Esophagus muscularis mucosa (tissue), 4 donors: ENCODE data around the gene NSMCE1. TPM values are rescaled to one million over a fixed set of nuclear protein-coding genes. Genes with fewer than 3 reads are reported as not detected.

Experiments
- DNase-seq: peaks from one replicate; pipeline ENCODE4 v3.0.0-alpha.2; 2017; ENCODE audit errors: extremely low spot score
- H3K27ac ChIP-seq, 4 donors: fragments of 200-600 bp; sonication (generic); replicated peaks in 1 of 4; 1 replicate in 3 of 4; 2 replicates in 1 of 4; pipeline ENCODE4 v1.5.1; 2016 to 2019; ENCODE audit warnings: mild to moderate bottlenecking in 1 of 4
- H3K27me3 ChIP-seq, 4 donors: fragments of 200-600 bp; sonication (generic); one replicate each; pipeline versions ENCODE4 v1.5.1 to v1.6.0; 2016 to 2019
- H3K36me3 ChIP-seq, 4 donors: fragments of 200-600 bp; sonication (generic); one replicate each; pipeline ENCODE4 v1.5.1; 2016 to 2019
- H3K4me1 ChIP-seq, 4 donors: fragments of 200-600 bp; sonication (generic); one replicate each; pipeline ENCODE4 v1.5.1; 2016 to 2019
- H3K4me3 ChIP-seq, 4 donors: fragments of 200-600 bp; sonication (generic); 1 replicate in 2 of 4; 2 replicates in 2 of 4; pipeline ENCODE4 v1.5.1; 2016 to 2019; ENCODE audit warnings: mild to moderate bottlenecking in 4 of 4, moderate library complexity in 1 of 4
- H3K9me3 ChIP-seq, 4 donors: fragments of 200-600 bp; sonication (generic); 1 replicate in 3 of 4; 2 replicates in 1 of 4; pipeline ENCODE4 v1.5.1; 2016 to 2019
- EP300 ChIP-seq: sonication (generic); formaldehyde crosslinking; IDR thresholded peaks from one replicate; pipeline ENCODE4 v1.6.1; 2017; ENCODE audit warnings: antibody characterized with exemption
- POLR2A ChIP-seq: fragments of 450-650 bp; IDR thresholded peaks from one replicate; pipeline ENCODE4 v1.6.1; 2017; ENCODE audit warnings: antibody characterized with exemption, moderate library complexity, mild to moderate bottlenecking, low read depth
- POLR2AphosphoS5 ChIP-seq, 2 donors: sonication (generic); formaldehyde crosslinking; IDR thresholded peaks; one replicate each; pipeline ENCODE4 v1.6.1; 2017; ENCODE audit warnings: antibody characterized with exemption in 2 of 2
- WGBS: methylation state at CpG from one replicate; pipeline ENCODE4 v1.1.5; 2018; 5-methylcytosine and 5-hydroxymethylcytosine counted together
- intact Hi-C: fragments of 100-400 bp; cut with DNase I; formaldehyde crosslinking; loops from one replicate; pipeline ENCODE4 v1.15.1; 2023
- total RNA-seq, 4 donors: library from RNA; depleted of rRNA; stranded (reverse); fragments of >200 nt; gene quantifications; one replicate each; pipeline versions ENCODE4 v1.1.0 to v1.2.1, GENCODE V29; 2016
- TF ChIP-seq, protein P1 (sequence below), 3 experiments: fragments of 200-600 bp in 2 of 3; fragments of 450-650 bp in 1 of 3; sonication (generic) in 2 of 3; IDR thresholded peaks; one replicate each; pipeline ENCODE4 v1.5.1; 2017 to 2019; ENCODE audit warnings: antibody characterized with exemption in 3 of 3, mild to moderate bottlenecking in 2 of 3, moderate library complexity in 1 of 3

The NSMCE1 gene
- total RNA-seq, 4 donors from 2014 or later, result 49.7 to 68.8 (median 64.0) TPM

DNA sequence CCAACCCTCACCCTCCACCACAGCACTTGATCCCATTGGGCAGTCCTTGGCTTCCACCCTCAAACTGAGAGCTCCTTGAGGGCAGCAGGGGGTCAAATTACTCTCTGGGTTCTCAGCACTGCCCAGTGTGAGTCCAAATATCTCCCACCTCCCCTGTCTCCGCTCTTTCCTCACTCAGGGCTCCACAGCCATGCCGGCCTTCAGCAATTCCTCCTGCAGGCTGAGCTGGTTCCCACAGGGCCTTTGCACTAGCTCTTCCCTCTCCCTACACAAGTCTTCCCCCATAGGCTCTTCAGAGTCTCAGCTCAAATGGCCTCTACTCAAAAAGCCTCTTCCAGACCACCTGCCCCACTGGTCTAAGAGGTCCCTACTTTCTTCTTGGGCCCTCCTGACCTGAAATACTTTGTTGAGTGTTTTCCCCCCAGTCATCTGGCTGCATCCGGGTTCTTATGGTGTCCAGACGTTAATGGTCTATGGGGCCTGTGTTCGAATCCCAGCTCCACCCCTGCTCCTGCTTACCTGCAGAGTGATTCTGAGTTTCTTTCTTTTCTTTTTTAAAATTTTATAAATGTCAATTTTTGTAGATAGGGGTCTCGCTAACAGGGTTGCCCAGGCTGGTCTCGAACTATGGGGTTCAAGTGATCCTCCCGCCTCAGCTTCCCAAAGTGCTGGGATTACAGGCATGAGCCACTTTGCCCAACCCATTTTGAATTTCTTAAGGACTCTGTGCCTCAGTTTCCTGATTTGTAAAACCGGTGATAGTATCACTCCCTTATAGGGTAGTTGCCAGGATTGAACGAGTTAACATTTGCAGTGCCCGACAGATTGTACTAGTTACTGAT lies 44.2 kb upstream of the NSMCE1 start:
- no peaks in the 10 kb centered on the region for H3K9me3 ChIP-seq
- H3K27ac ChIP-seq, result peak overlapping the region; percentile 97 to 99 (median 98)
- 67% methylated on average over 11 of the region's 11 CpGs for WGBS
- intact Hi-C loops, result loop anchor here (5.0 kb wide), 1 partner anchor 46 kb away; the partner anchor contains the start of gene NSMCE1
- H3K27me3 ChIP-seq, result no peaks in the 10 kb centered on the region
- H3K36me3 ChIP-seq, result no peaks in the 10 kb centered on the region
- TF ChIP-seq, protein P1, sequence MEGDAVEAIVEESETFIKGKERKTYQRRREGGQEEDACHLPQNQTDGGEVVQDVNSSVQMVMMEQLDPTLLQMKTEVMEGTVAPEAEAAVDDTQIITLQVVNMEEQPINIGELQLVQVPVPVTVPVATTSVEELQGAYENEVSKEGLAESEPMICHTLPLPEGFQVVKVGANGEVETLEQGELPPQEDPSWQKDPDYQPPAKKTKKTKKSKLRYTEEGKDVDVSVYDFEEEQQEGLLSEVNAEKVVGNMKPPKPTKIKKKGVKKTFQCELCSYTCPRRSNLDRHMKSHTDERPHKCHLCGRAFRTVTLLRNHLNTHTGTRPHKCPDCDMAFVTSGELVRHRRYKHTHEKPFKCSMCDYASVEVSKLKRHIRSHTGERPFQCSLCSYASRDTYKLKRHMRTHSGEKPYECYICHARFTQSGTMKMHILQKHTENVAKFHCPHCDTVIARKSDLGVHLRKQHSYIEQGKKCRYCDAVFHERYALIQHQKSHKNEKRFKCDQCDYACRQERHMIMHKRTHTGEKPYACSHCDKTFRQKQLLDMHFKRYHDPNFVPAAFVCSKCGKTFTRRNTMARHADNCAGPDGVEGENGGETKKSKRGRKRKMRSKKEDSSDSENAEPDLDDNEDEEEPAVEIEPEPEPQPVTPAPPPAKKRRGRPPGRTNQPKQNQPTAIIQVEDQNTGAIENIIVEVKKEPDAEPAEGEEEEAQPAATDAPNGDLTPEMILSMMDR (IDR thresholded peaks at IDR 0.05), result no peak
- no peak for TF ChIP-seq POLR2AphosphoS5 (IDR thresholded peaks at IDR 0.05)
- no peak for TF ChIP-seq EP300
- no peak for TF ChIP-seq POLR2A
- no peak for DNase-seq
- H3K4me3 ChIP-seq, result peak overlapping the region; percentile 75 to 97 (median 88)
- peaks cover 31 to 44% (median 41%) of the 10 kb centered on the region in 4 donors for H3K4me1 ChIP-seq

DNA sequence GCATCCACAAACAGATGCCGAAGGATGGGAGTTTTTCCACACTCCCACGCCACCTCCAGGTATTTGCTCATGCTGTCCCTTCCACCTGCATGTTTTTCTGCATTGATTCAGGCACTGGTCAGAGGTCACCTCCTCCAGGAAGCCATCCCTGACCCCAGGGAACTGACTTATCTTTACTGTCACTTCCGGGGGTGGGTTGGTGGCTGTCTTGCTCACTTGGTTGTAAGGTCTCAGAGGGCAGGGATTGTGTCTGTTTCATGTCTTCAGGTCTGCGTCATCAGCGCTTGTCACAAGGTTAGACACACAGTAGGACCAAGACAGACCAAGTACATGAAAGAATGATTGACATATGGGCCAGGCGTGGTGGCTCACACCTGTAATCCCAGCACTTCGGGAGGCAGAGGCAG lies 43.3 kb upstream of the NSMCE1 start:
- no peak for DNase-seq
- intact Hi-C loops, result loop anchor here (5.0 kb wide), 1 partner anchor 45 kb away; the partner anchor contains the start of gene NSMCE1
- Histone ChIP-seq H3K27ac (no peak overlapping the region), H3K4me3 (no peak overlapping the region), H3K4me1 (peaks cover 23 to 35% (median 32%) of the 10 kb centered on the region in 4 donors), H3K27me3 (no peaks in the 10 kb centered on the region), H3K36me3 (no peaks in the 10 kb centered on the region), H3K9me3 (no peaks in the 10 kb centered on the region)
- no peak for TF ChIP-seq EP300
- no peak for TF ChIP-seq POLR2AphosphoS5 (IDR thresholded peaks at IDR 0.05)
- TF ChIP-seq POLR2A, result no peak
- TF ChIP-seq, protein P1 (IDR thresholded peaks at IDR 0.05), result no peak
- 94% methylated on average over 7 of the region's 7 CpGs for WGBS

DNA sequence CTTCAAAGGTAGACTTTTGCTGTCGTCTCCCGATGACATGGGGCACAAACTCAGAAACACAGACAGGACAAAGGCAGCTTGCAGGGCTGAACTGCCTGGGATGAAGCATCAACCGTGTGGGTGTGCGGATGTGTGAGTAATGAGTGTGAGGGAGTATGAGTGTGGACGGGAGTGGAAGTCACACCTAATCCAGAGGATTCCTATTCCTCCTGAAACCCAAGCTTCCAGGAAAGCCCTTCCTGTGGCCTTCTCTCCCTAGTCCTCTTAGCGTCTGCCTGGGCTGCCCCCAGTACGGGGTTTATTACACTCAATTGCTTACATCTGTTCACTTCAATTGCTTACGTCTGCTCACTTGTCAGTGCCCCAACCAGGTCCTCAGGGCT lies 42.9 kb upstream of the NSMCE1 start:
- no peak for DNase-seq
- Histone ChIP-seq H3K4me3 (no peak overlapping the region), H3K36me3 (no peaks in the 10 kb centered on the region), H3K27ac (no peak overlapping the region), H3K4me1 (peaks cover 20 to 31% (median 27%) of the 10 kb centered on the region in 4 donors), H3K27me3 (no peaks in the 10 kb centered on the region), H3K9me3 (no peaks in the 10 kb centered on the region)
- WGBS, result 72% methylated on average over 8 of the region's 8 CpGs
- intact Hi-C loops, result loop anchor here (5.0 kb wide), 1 partner anchor 44 kb away; the partner anchor contains the start of gene NSMCE1
- TF ChIP-seq EP300 (no peak), POLR2AphosphoS5 (IDR thresholded peaks at IDR 0.05) (no peak), POLR2A (no peak)
- TF ChIP-seq, protein P1 (IDR thresholded peaks at IDR 0.05), result no peak

DNA sequence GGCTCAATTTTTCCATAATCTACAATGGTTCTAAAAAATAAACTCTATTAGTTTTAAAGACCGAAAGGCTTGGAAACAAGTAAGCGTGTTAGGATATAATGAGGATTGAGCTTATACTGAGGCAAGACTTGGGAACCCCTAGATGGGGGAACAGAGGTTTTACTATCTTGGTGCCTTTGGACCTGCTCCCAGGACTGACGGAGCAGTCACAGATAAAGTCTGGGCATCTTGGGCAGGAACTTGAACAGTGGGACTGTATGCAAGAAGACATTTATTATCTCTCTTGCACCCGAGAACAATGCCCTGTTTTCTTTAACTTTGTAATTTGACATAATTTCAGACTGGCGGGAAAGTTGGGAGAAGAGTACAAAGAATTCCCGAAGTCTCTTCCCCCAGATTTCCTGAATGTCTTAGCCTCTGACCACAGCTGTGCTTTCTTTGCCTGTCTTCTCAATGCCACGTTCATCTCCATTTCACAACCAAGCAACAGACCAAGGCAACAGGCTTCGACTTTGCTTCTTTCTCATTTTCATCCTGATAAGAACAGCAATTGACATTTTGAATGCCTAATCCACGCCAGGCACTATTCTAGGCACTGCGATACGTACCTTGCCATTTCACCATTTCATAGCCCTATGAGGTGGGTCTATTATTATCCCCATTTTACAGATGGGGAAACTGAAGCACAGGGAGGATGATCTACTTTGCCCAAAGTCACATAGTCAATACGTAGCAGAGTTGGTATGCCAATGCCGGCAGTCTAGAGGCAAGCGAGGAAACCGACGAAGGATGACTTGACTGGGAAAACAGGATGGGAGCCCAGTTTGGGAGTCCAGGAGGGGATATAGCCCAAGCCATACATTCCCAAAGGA lies 42.2 kb upstream of the NSMCE1 start:
- intact Hi-C loops, result loop anchor here (5.0 kb wide), 1 partner anchor 44 kb away; the partner anchor contains the start of gene NSMCE1
- no peak for DNase-seq
- no peak overlapping the region for H3K27ac ChIP-seq

More for the DNA sequence above, 42.2 kb upstream of the NSMCE1 start:
- Histone ChIP-seq H3K27me3 (no peaks in the 10 kb centered on the region), H3K4me1 (peaks cover 13 to 26% (median 21%) of the 10 kb centered on the region in 4 donors), H3K4me3 (no peak overlapping the region), H3K36me3 (no peaks in the 10 kb centered on the region), H3K9me3 (no peaks in the 10 kb centered on the region)
- TF ChIP-seq EP300, result no peak
- no peak for TF ChIP-seq POLR2A
- TF ChIP-seq, protein P1 (IDR thresholded peaks at IDR 0.05), result no peak
- no peak for TF ChIP-seq POLR2AphosphoS5 (IDR thresholded peaks at IDR 0.05)
- WGBS, result 78% methylated on average over 16 of the region's 16 CpGs
